Measurements from ENCODE around the gene GARS1. TPM values are rescaled to one million over a fixed set of nuclear protein-coding genes. Genes with fewer than 3 reads are reported as not detected.

The GARS1 gene
- total and polyA plus RNA-seq, 10 donors: 41.0 to 90.1 (median 52.1) TPM

DNA sequence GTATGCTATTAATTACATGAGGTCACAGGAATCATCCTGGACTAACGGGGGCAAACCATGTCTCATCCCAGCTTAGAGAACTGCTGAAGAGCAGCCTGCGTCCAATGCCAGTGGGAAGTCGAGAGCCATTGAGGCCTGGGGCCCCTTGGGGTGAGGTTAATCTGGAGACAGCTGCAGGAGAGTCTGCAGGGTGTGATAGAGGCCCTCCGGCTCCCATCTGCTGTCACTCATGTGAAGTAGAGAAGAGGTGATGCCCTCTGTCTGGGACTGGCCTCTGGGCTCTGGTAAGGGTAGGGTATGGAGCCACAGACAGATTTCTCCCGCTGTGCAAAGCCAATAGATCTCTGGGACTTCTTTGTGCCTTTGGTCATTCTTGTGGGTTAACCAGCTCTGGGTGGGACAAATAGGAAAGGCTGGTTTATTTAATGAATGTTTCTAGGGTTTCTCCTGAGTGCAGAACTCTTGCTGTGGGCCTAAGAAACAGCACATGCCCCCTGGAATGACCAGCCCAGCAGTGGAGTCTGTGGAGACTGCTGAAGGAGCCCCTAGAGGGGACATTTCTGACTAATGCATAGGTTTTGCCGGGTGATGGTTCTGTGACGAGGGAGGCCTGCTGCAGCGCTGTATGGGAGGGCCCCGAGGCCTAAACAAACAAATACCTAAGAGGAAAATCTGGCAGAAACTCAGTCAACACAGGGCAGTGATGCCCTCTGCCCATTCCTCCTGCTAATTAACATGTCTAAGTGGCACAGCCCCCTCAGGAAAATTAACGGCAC, 53.1 kb downstream of the GARS1 start:
- TF ChIP-seq, protein P1, sequence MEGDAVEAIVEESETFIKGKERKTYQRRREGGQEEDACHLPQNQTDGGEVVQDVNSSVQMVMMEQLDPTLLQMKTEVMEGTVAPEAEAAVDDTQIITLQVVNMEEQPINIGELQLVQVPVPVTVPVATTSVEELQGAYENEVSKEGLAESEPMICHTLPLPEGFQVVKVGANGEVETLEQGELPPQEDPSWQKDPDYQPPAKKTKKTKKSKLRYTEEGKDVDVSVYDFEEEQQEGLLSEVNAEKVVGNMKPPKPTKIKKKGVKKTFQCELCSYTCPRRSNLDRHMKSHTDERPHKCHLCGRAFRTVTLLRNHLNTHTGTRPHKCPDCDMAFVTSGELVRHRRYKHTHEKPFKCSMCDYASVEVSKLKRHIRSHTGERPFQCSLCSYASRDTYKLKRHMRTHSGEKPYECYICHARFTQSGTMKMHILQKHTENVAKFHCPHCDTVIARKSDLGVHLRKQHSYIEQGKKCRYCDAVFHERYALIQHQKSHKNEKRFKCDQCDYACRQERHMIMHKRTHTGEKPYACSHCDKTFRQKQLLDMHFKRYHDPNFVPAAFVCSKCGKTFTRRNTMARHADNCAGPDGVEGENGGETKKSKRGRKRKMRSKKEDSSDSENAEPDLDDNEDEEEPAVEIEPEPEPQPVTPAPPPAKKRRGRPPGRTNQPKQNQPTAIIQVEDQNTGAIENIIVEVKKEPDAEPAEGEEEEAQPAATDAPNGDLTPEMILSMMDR (IDR thresholded peaks at IDR 0.05 in 8 of 11, conservative IDR thresholded peaks at IDR 0.05 in 3 of 11): no peak
- no peak for TF ChIP-seq POLR2A (IDR thresholded peaks at IDR 0.05)
- no peak for TF ChIP-seq POLR2AphosphoS5 (IDR thresholded peaks at IDR 0.05)
- no peak overlapping the region for H3K27ac ChIP-seq
- 90 to 95% (median 93%) methylated on average over 10 of the region's 10 CpGs for WGBS, 5 donors
- peak; percentile 46 for DNase-seq
- no peaks in the 10 kb centered on the region for H3K9me3 ChIP-seq
- intact Hi-C loops (cut with DNase I; ENCODE audit: low total_unique reads): no loop called here
- no peaks in the 10 kb centered on the region for H3K4me1 ChIP-seq
- no peak overlapping the region for H3K4me3 ChIP-seq
- peaks cover 0 to 39% (median 0%) of the 10 kb centered on the region in 6 donors for H3K36me3 ChIP-seq
- H3K27me3 ChIP-seq (replicated peaks in 1 of 7): no peaks in the 10 kb centered on the region

DNA sequence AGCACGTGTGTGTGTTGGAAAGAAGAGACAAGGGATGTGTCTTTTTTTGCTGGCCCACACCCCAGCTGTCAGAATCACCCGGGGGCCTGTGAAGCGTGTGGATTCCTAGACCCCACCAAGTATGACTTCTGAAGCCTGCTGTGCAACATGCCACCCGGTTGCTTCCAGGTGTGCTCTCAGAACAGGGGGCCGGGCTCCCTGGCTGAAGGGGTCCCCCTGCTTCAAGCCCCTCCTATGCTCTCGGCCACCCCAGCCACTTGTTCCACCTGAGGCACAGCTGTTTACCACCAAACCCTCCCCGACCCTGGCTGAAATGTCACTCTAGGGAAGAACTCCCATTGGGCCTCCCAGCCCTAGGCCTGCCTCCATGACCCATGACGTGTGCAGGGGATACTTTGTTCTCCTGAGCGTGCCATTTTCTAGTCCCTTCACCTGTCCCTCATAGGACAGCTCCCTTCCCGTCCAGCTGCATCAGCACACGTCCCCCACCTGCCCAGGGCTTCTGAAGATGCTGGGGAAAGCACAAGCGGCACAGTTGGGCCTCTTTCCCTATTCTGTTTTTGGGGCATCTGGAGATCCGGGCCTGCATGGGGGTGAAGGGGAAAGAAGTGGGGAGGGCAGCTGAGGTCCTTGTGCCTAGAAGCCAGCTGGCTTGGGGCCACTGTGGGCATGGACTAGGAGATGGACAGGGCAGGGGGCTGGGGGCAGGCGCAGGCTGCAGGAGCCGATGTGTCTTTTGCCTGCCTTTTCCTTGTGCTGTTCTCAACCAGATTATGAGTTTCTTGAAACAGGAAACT, 54.3 kb downstream of the GARS1 start:
- intact Hi-C loops (cut with DNase I; ENCODE audit: low total_unique reads): no loop called here
- 83 to 96% (median 90%) methylated on average over 15 of the region's 15 CpGs for WGBS, 5 donors
- H3K9me3 ChIP-seq: no peaks in the 10 kb centered on the region
- peaks cover 0 to 36% (median 0%) of the 10 kb centered on the region in 6 donors for H3K36me3 ChIP-seq
- no peak overlapping the region for H3K4me3 ChIP-seq
- DNase-seq: peak; percentile 20
- H3K27ac ChIP-seq: no peak overlapping the region
- TF ChIP-seq, protein P1 (IDR thresholded peaks at IDR 0.05 in 8 of 11, conservative IDR thresholded peaks at IDR 0.05 in 3 of 11): no peak
- no peak for TF ChIP-seq POLR2A (IDR thresholded peaks at IDR 0.05)
- no peak for TF ChIP-seq POLR2AphosphoS5 (IDR thresholded peaks at IDR 0.05)
- H3K4me1 ChIP-seq: no peaks in the 10 kb centered on the region
- H3K27me3 ChIP-seq (replicated peaks in 1 of 7): no peaks in the 10 kb centered on the region

DNA sequence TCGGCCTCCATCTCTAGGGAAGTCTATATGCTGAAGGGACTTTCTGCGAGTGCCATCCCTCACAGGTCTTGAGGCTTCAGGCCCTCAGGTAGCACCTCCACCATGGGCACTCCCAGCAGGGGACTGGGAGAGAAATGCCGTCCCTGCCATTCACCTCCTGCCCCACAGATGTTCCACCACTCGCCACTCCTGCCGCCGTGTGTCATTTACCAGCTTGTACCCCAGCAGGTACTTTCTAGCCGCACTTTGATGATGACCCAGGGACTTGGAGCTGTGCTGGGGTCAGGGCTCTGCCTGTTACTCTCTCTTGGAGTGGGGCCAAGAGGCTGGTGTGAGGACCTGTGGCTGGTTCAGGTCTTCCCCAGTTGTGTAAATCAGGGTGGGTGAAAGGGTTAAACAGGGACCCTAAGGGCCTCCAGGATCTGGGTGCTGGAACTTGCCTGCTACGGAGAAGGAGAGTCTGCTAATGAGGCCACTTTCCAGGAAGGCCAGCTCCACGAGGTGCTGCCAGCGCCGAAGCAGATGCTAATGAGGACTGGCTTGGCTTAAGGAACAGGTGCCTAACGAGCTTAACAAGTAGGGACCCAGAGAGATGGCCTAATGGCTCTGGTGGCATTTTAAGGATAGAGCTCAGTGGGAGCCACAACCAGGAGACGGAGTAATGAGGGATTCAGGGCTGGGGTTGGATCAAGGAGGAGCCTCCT, 55.2 kb downstream of the GARS1 start:
- Histone ChIP-seq H3K4me1 (no peaks in the 10 kb centered on the region), H3K4me3 (no peak overlapping the region), H3K36me3 (peaks cover 0 to 33% (median 0%) of the 10 kb centered on the region in 6 donors), H3K9me3 (no peaks in the 10 kb centered on the region), H3K27ac (no peak overlapping the region), H3K27me3 (replicated peaks in 1 of 7) (no peaks in the 10 kb centered on the region)
- intact Hi-C loops (cut with DNase I; ENCODE audit: low total_unique reads): no loop called here
- TF ChIP-seq, protein P1 (IDR thresholded peaks at IDR 0.05 in 8 of 11, conservative IDR thresholded peaks at IDR 0.05 in 3 of 11): no peak
- DNase-seq: peak; percentile 14
- WGBS, 5 donors: 90 to 92% (median 92%) methylated on average over 13 of the region's 13 CpGs
